Smooth muscle cell of trachea (primary cell): Measurements from ENCODE around the gene PI3. TPM values are rescaled to one million over a fixed set of nuclear protein-coding genes. Genes with fewer than 3 reads are reported as not detected.

Source experiments
- total RNA-seq: library from RNA; depleted of rRNA; stranded (reverse); fragments of >200 nt; gene quantifications from 2 replicates; pipeline ENCODE4 v1.2.1, GENCODE V29; 2014

The PI3 gene
- not detected in 2 replicates for total RNA-seq

GRCh38 chr20:45174434-45175364, at the start of gene PI3:
PI3 (plus strand) TSS chr20:45174902; CDS start chr20:45174923, 21 bp downstream.

GRCh38 chr20:45206725-45207124, 32.0 kb downstream of the PI3 start, which contains the start of gene SEMG1:
SEMG1 (plus strand) TSS chr20:45207033; CDS start chr20:45207054, 21 bp downstream.

GRCh38 chr20:45221076-45221475, 46.4 kb downstream of the PI3 start, which contains the start of gene SEMG2:
SEMG2 (plus strand) TSS chr20:45221373; CDS start chr20:45221390, 17 bp downstream.

Other genes starting within 250 kb of the PI3 start
- gene TOMM34, start 214.5 kb upstream of the PI3 start, total RNA-seq = 24.3 and 29.1 TPM in 2 replicates
- gene STK4, start 208.4 kb upstream of the PI3 start, total RNA-seq = 28.4 and 31.4 TPM in 2 replicates
- gene KCNS1, start 73.8 kb upstream of the PI3 start, total RNA-seq = 0.29 and 2.5 TPM in 2 replicates
- gene WFDC5, start 59.7 kb upstream of the PI3 start, total RNA-seq = not detected in 2 replicates
- not detected in 2 replicates for gene WFDC12, start 50.4 kb upstream of the PI3 start, total RNA-seq
- gene SEMG1, start 32.1 kb downstream of the PI3 start, total RNA-seq = not detected in 2 replicates
- not detected in 2 replicates for gene SEMG2, start 46.5 kb downstream of the PI3 start, total RNA-seq
- gene SLPI, start 79.7 kb downstream of the PI3 start, total RNA-seq = 0.33 TPM in 1 of 2 replicates, not detected in the other
- not detected in 2 replicates for gene RBPJL, start 131.9 kb downstream of the PI3 start, total RNA-seq
- gene MATN4, start 133.4 kb downstream of the PI3 start, total RNA-seq = 0.33 TPM in 1 of 2 replicates, not detected in the other
- gene SDC4, start 173.5 kb downstream of the PI3 start, total RNA-seq = 113 and 219 TPM in 2 replicates
- 22.5 and 28.9 TPM in 2 replicates for gene SYS1, start 188.3 kb downstream of the PI3 start, total RNA-seq
- 0.50 TPM in 1 of 2 replicates, not detected in the other for gene TP53TG5, start 203.4 kb downstream of the PI3 start, total RNA-seq
- gene DBNDD2, start 233.4 kb downstream of the PI3 start, total RNA-seq = 2.6 and 3.9 TPM in 2 replicates
- gene PIGT, start 241.2 kb downstream of the PI3 start, total RNA-seq = 26.5 and 56.1 TPM in 2 replicates